Ovary (tissue), 9 donors: Measurements from ENCODE around the gene TTC28. TPM values are rescaled to one million over a fixed set of nuclear protein-coding genes. Genes with fewer than 3 reads are reported as not detected.
A peak's percentile ranks its signal among the peaks of the same experiment; 100 is the strongest.
"Not testable (repeated sequence)": the region's sequence is repeated elsewhere in the genome, so short reads cannot be mapped to it uniquely, and the experiment has no call there.

Experiments
- DNase-seq, 5 donors: peaks; one replicate each; pipeline ENCODE4 v3.0.0-alpha.2; 2019 to 2020
- H3K27ac ChIP-seq, 2 donors: fragments of 200-600 bp; one replicate each; pipeline versions ENCODE4 v1.5.1 to v1.8.0; 2019 to 2022
- H3K27me3 ChIP-seq: fragments of 200-600 bp; one replicate; pipeline ENCODE4 v1.8.0; 2022
- H3K36me3 ChIP-seq: fragments of 200-600 bp; sonication (generic); one replicate; pipeline ENCODE4 v1.5.1; 2019
- H3K4me1 ChIP-seq: one replicate; pipeline ENCODE4 v1.8.1; 2013; ENCODE audit warnings: mild to moderate bottlenecking, moderate library complexity; ENCODE audit not compliant: insufficient read depth
- H3K4me3 ChIP-seq: fragments of 200-600 bp; sonication (generic); one replicate; pipeline ENCODE4 v1.5.1; 2017
- H3K9me3 ChIP-seq, 2 donors: fragments of 200-600 bp in 1 of 2; sonication (generic) in 1 of 2; one replicate each; pipeline versions ENCODE4 v1.5.1 to v1.8.1; 2013 to 2019; ENCODE audit warnings: mild to moderate bottlenecking in 1 of 2, moderate library complexity in 1 of 2
- EP300 ChIP-seq: sonication (generic); formaldehyde crosslinking; IDR thresholded peaks from one replicate; pipeline ENCODE4 v1.6.1; 2017; ENCODE audit warnings: antibody characterized with exemption
- POLR2A ChIP-seq: fragments of 450-650 bp; IDR thresholded peaks from one replicate; pipeline ENCODE4 v1.6.1; 2017; ENCODE audit warnings: antibody characterized with exemption, mild to moderate bottlenecking, moderate library complexity
- WGBS, 3 donors: extraction: QIAGEN DNeasy Blood & Tissue Kit in 1 of 3; methylation state at CpG; one replicate each; pipeline versions ENCODE4 v1.1.5 to v1.1.7; 2013 to 2017; 5-methylcytosine and 5-hydroxymethylcytosine counted together
- intact Hi-C, 4 donors: fragments of 100-400 bp; cut with DNase I; formaldehyde crosslinking; loops; one replicate each; pipeline versions ENCODE4 v1.11.0 to v1.15.1; 2022 to 2023
- polyA plus RNA-seq, 2 donors: library from polyadenylated mRNA; stranded (reverse); fragments of 200-250 nt in 1 of 2; fragments of 350-450 nt in 1 of 2; fragmentation: Illumina TruSeq in 1 of 2; extraction: RNeasy Lipid Tissue Mini Kit (QIAGEN cat#74804) in 1 of 2; gene quantifications; one replicate each; pipeline ENCODE4 v1.2.3, GENCODE V29; 2013 to 2014
- total RNA-seq, 7 donors: library from RNA; depleted of rRNA in 2 of 7; stranded (reverse); fragments of >200 nt in 2 of 7; fragmentation: NEBNext Ultra II Directional in 3 of 7; extraction: Animal tissue kit (Norgen Biotek cat#: 25700) in 3 of 7; gene quantifications; one replicate each; pipeline versions ENCODE4 v1.1.0 to v1.2.4, GENCODE V29; 2016 to 2023
- TF ChIP-seq, protein P1 (sequence below), 3 donors: fragments of 450-650 bp in 2 of 3; fragments of 200-600 bp in 1 of 3; IDR thresholded peaks; one replicate each; pipeline versions ENCODE4 v1.5.1 to v1.8.0; 2016 to 2022; ENCODE audit warnings: antibody characterized with exemption in 3 of 3, mild to moderate bottlenecking in 1 of 3
- donor health status: DM: no; HTN: no; CAD: no; lungs with moderate emphysema.
- donor health status: DM: no; HTN: no; CAD: no.
- donor health status: Bipolar disorder and iron deficiency.
- donor health status: DM: yes; HTN: yes; CAD: no.
- donor health status: DM: no; HTN: no; CAD: no.
- donor health status: DM: yes; HTN: yes; CAD: no.

TTC28 gene
- total and polyA plus RNA-seq, 9 donors = 16.7 to 127 (median 72.9) TPM

DNA sequence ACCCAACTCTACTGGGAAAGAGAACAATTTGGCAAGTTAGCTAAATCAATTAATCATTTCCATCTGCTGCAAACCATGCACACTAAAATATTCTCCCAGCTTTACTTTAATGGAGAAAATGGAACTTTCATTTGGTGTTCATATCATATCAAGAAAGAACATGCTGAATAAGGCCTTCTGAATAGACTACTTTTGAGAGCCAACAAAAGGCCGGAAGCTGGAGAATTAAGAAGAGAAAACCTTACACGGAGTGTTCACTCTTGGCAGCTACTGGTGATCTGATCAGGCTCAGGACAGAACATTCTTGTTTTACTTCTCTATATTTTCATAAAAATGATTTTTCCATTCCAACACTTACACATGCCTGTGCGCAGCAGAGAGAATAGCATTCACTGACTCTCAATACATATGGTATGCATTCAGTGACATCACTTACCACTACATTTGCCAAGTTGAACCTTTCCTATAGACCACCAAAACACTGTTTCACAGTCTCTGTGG, 165.3 kb downstream of the TTC28 start:
- intact Hi-C loops = no loop called here
- H3K36me3 ChIP-seq = no peaks in the 10 kb centered on the region
- 14 to 18% (median 14%) methylated on average over 3 of the region's 3 CpGs for WGBS, 3 donors
- peak overlapping the region in 1 of 2 donors; percentile 15 for H3K27ac ChIP-seq
- H3K27me3 ChIP-seq = no peaks in the 10 kb centered on the region
- no peaks in the 10 kb centered on the region for H3K9me3 ChIP-seq
- DNase-seq = no peak
- no peak overlapping the region for H3K4me3 ChIP-seq
- TF ChIP-seq EP300 (no peak), POLR2A (no peak)
- TF ChIP-seq, protein P1, sequence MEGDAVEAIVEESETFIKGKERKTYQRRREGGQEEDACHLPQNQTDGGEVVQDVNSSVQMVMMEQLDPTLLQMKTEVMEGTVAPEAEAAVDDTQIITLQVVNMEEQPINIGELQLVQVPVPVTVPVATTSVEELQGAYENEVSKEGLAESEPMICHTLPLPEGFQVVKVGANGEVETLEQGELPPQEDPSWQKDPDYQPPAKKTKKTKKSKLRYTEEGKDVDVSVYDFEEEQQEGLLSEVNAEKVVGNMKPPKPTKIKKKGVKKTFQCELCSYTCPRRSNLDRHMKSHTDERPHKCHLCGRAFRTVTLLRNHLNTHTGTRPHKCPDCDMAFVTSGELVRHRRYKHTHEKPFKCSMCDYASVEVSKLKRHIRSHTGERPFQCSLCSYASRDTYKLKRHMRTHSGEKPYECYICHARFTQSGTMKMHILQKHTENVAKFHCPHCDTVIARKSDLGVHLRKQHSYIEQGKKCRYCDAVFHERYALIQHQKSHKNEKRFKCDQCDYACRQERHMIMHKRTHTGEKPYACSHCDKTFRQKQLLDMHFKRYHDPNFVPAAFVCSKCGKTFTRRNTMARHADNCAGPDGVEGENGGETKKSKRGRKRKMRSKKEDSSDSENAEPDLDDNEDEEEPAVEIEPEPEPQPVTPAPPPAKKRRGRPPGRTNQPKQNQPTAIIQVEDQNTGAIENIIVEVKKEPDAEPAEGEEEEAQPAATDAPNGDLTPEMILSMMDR (IDR thresholded peaks at IDR 0.05) = no peak
- peaks cover 2% of the 10 kb centered on the region for H3K4me1 ChIP-seq

DNA sequence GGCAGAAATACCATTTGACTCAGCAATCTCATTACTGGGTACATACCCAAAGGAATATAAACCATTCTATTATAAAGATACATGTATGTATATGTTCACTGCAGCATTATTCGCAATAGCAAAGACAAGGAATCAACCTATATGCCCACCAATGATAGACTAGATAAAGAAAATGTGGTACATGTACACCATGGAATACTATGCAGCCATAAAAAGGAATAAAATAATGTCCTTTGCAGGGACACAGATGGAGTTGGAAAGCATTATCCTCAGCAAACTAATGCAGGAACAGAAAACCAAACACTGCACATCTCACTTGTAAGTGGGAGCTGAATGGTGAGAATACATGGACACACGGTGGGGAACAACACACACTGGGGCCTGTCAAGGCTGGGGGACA, 167.3 kb downstream of the TTC28 start:
- 96 to 97% (median 97%) methylated on average over 2 of the region's 2 CpGs for WGBS, 3 donors
- intact Hi-C loops = not testable (repeated sequence)

DNA sequence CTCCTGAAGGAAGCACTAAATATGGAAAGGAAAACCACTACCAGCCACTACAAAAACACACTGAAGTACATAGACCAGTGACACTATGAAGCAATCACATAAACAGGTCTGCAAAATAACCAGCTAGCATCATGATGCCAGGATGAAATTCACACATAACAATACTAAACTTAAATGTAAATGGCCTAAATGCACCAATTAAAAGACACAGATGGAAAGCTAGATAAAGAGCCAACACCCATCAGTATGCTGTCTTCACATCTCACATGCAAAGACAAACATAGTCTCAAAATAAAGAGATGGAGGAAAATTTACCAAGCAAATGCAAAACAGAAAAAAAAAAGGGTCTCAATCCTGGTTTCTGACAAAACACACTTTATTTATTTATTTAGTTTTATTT, 171.7 kb downstream of the TTC28 start:
- intact Hi-C loops = no loop called here
- H3K36me3 ChIP-seq = no peaks in the 10 kb centered on the region
- TF ChIP-seq POLR2A (no peak), EP300 (no peak)
- TF ChIP-seq, protein P1 (IDR thresholded peaks at IDR 0.05) = no peak
- H3K4me1 ChIP-seq = peaks cover 10% of the 10 kb centered on the region
- H3K9me3 ChIP-seq = no peaks in the 10 kb centered on the region
- no peak overlapping the region for H3K4me3 ChIP-seq
- H3K27ac ChIP-seq = no peak overlapping the region
- DNase-seq = no peak
- no peaks in the 10 kb centered on the region for H3K27me3 ChIP-seq

More for the DNA sequence above, 167.3 kb downstream of the TTC28 start:
- H3K27me3 ChIP-seq, H3K4me1 ChIP-seq, DNase-seq, H3K4me3 ChIP-seq, H3K9me3 ChIP-seq, H3K36me3 ChIP-seq, H3K27ac ChIP-seq: not testable (repeated sequence)

DNA sequence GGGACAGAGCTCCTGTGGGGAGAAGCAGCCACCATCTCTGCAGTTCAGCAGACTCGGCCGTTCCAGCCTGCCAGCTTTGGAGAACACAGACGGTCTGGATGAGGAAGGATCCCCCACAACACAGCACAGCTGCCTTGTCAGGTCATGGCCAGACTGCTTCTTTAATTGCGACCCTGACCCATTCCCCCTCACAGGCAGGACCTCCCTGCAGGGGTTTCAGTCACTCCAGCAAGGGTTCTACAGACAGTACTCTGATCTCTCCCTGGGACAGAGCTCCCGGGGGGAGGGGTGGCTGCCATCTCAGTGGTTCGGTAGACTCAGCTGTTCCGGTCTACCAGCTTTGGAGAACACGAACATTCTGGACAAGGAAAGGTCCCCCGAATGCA, 173.5 kb downstream of the TTC28 start:
- H3K27me3 ChIP-seq = no peaks in the 10 kb centered on the region
- no peak overlapping the region for H3K4me3 ChIP-seq
- 48 to 71% (median 61%) methylated on average over 9 of the region's 9 CpGs for WGBS, 3 donors

DNA sequence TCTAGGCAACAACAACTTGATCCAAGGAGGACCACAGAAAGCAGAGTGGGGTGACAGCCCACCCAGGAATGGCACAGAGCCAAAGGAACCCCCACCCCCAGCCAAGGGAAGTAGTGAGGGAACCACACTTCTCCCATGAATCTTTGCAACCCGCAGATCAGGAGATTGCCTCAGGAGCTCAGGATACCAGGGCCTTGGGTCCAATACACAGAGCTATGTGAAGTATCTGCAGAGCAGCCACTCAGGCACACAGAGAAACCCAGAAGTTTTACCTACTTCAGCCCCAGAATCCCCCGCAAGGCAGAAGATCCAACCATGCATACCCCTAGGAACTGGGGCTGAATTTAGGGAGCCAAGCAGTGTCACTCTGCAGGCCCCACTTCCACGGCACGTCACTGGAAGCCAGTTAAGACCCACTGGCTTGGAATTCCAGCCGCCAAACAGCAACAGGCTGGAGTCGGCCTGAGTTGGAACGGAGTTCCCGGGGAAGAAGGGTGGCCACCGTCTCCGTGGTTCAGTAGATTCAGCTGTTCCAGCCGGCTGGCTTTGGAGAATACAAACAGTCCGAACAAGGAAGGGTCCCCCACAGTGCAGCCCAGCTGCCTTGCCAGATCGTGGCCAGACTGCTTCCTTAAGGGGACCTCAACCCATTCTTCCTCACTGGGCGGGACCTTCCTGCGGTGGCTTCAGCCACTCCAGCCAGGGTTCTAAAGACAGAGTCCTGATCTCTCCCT, 174.1 kb downstream of the TTC28 start:
- H3K27me3 ChIP-seq = no peaks in the 10 kb centered on the region
- no peak for DNase-seq
- H3K36me3 ChIP-seq = no peaks in the 10 kb centered on the region
- intact Hi-C loops = no loop called here
- peaks cover 10% of the 10 kb centered on the region for H3K4me1 ChIP-seq
- no peak overlapping the region for H3K4me3 ChIP-seq
- TF ChIP-seq EP300 (no peak), POLR2A (no peak)
- TF ChIP-seq, protein P1 (IDR thresholded peaks at IDR 0.05) = no peak
- no peak overlapping the region for H3K27ac ChIP-seq
- no peaks in the 10 kb centered on the region for H3K9me3 ChIP-seq
- 31 to 69% (median 62%) methylated on average over 15 of the region's 15 CpGs for WGBS, 3 donors

More for the DNA sequence above, 173.5 kb downstream of the TTC28 start:
- Histone ChIP-seq H3K27ac (no peak overlapping the region), H3K36me3 (no peaks in the 10 kb centered on the region), H3K4me1 (peaks cover 10% of the 10 kb centered on the region), H3K9me3 (no peaks in the 10 kb centered on the region)
- no peak for DNase-seq
- intact Hi-C loops = no loop called here
- TF ChIP-seq POLR2A = no peak
- TF ChIP-seq EP300 = no peak
- TF ChIP-seq, protein P1 (IDR thresholded peaks at IDR 0.05) = no peak
